Left kidney (tissue), 2 donors: Measurements from ENCODE around the gene TUSC1. TPM values are rescaled to one million over a fixed set of nuclear protein-coding genes. Genes with fewer than 3 reads are reported as not detected.

Source experiments
- DNase-seq: peaks from one replicate; pipeline ENCODE4 v3.0.0-alpha.2; 2013
- polyA plus RNA-seq: library from polyadenylated mRNA; unstranded; fragments of 120-200 nt; gene quantifications from one replicate; pipeline ENCODE4 v1.2.1, GENCODE V29; 2013; ENCODE audit not compliant: insufficient read length

The TUSC1 gene
- polyA plus RNA-seq, 1 donor = 14.9 TPM

DNA sequence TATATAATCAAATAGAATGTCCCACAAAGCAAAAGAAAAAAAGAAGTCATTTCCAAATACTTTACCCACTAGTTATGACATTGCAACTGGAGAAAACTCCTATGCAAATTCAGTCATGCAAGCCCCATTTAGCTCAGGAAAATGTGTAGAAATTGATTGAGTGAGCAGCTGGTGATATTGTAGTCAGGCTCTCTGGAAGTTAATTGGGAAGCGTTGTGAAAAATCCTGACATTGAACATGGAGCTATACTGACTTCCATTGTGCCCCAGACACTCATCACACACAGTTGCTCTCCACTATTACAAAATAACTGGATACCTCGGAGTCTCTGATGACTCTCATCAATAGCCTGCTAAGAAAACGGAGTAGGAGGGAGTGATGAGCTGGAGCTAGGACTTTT, 49.0 kb downstream of the TUSC1 start:
- DNase-seq = no peak
